Measurements from ENCODE around the gene ARHGEF4.
"Not testable (repeated sequence)": the region's sequence is repeated elsewhere in the genome, so short reads cannot be mapped to it uniquely, and the experiment has no call there.

Gene ARHGEF4

GRCh38 chr2:131068172-131068571, 231.5 kb downstream of the ARHGEF4 start:
- not testable (repeated sequence) for DNase-seq

DNA sequence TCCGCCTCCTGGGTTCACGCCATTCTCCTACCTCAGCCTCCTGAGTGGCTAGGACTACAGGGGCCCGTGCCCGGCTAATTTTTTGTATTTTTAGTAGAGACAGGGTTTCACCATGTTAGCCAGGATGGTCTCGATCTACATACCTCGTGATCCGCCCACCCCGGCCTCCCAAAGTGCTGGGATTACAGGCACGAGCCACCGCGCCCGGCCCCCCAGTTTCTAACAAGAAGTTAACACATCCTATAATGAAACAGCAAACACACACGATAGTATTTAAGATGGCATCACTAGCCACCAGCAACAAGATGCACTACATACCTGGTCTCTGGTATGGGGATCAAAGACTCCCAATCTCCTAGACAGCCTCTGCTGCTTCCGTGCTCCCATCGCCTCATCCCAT, 238.9 kb downstream of the ARHGEF4 start:
- DNase-seq: not testable (repeated sequence)

DNA sequence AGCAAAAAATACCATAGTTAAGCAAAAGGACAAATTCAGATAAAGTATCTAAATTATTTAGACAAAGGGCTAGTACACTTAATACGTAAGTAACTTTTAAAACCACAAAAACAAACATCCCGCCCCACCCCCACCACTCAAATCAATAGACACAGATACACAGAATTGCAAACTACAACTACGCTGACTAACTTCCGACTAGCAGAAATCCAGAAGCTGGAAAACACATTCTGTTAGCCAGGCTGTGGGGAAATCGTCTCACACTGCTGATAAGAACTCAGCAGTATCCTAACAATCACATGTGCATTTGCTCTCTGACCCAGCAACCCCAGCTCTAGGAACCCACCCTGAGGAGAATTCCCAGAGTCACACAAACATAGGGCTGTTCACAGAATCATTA, 240.0 kb downstream of the ARHGEF4 start:
- no peak for DNase-seq

DNA sequence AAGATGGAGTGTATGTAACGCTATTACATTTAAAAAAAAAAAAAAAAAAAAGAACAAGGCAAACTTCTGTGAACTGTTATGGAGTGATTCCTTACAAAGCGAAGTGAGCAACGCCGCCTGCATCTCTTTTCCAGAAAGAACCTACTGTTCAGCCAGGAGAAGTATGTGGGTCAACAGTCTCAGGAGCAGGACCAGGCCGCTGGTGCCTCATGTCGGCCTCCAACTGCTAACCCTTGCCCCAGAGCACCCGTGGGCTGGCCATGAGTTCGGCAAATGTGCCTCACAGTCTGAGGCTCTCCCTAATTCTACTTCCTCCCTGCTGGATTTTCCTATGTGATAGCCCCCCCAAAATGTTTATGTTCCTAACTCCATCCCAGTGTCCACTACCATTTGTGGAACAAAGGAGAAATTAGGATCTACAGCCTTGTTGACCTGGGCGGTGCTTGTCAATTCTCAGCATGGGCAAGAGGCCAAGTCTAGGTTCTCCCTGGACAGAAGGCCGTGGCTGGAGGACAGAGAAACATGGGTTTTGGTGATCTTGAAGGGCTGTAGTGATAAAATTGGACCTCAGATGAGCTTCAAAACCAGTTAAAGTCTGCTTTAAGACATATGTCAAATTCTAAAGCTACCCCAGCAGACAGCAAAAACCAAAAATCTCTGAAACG, 240.6 kb downstream of the ARHGEF4 start:
- DNase-seq: peak in 1 of 56 donors; percentile 9

DNA sequence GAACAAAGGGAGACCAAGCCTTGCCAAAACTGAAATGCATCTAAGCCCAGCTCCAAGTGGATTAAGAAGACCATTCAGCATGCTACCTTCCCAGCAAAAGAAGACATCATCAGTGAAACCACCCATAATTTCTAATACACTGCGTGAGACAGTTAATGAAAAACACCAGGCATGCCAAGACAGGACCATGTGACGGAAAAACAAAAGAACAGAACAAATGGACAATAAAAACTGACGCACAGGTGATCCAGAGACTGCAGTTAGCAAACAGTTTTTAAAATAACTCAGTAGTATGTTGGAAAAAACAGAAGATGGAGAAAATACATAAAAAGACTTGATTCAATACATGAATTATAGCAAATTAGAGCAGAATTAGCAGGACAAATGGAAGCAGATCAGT, 241.3 kb downstream of the ARHGEF4 start:
- no peak for DNase-seq

DNA sequence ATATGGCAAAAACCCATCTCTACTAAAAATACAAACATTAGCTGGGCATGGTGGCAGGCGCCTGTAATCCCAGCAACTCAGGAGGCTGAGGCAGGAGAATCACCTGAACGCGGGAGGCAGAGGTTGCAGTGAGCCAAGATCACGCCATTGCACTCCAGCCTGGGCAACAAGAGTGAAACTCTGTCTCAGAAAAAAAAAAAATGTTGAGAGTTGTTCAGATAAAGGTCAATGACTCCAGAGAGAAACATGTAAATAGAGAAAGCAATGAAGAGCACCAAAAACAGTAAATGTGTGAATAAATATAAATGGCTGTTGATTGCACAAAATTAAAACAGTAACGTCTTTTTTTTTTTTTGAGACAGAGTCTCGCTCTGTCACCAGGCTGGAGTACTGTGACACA, 243.2 kb downstream of the ARHGEF4 start:
- not testable (repeated sequence) for DNase-seq

DNA sequence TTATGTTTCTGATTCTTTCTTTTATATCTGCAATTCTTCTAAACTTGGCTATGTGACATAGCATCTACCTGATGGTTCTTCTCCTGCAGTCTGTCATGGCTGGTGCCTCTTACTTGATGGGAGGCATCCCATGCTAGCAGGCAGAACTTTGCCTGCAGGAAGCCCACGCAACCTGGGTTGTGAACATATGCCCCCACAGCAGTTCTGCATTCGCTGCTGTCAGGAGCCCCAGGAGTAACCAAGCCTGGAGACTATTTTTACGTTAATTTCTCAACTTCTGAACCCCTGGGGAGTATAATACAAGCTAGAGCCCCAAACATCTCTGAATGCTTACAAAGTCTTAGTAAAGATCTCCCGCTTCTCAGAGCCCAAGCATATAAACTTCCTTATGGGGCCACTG, 244.5 kb downstream of the ARHGEF4 start:
- no peak for DNase-seq

DNA sequence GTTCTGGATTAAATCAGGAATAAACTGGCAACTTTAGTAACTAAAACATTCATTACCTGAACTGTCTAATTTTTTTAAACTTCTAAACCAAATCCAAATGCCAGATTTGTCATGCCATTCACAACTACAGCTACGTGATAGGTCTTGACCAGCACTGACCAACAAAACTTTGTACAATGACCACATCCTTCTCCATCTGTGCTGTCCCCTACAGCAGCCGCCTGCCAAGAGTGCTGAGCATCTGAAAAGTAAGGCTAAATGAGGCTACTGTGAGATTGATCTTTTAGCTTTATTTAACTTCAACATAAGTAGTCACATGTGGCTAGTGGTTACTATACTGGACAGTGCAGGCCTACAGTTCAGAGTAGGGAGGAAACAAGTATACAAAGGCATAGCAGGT, 248.9 kb downstream of the ARHGEF4 start:
- no peak for DNase-seq

GRCh38 chr2:131092458-131093005, 255.8 kb downstream of the ARHGEF4 start:
- no peak for DNase-seq

DNA sequence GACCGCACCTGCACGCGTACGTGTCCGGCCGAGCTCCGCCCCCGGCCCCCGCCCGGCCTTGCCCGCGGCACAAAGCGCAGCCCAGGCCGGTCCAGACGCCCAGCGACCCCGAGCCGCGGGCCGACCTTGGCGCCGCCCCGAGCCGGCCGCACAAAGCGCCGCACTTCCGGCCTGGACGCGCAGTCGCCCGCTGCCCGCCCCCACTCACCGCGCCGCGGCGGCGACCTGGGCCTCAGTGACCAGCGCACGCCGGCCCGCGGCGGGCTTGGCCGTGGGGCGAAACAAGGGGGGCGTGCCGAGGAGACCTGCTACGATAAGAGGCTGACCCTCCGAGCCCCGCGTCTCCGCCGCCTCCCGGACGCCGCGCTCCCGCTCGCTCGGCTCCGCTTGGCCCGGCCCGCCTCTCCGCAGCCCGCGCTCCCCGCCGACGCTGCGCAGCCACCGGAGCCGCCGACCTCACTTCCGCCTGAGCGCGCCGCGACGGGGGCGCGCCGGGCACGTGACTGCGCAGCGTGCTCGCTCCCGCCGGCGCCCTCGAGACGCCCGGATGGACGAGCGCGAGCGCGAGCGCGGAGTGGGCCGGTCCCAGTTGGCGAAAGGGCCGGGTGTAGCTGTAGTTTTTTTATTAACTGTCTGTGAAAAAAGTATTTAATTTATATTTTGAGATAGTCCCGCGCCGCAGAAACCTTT, 256.4 kb downstream of the ARHGEF4 start, which contains the start of gene FAM168B:
TSS of gene FAM168B (minus strand) at position 455 of the 690 bp plus-strand sequence. CDS start 10,814 bp downstream, outside the sequence.
- peak in 55 of 56 donors; percentile 12 to 91 (median 76) for DNase-seq

GRCh38 chr2:131093696-131094462, 257.2 kb downstream of the ARHGEF4 start:
- DNase-seq: peak in 26 of 56 donors; percentile 20 to 88 (median 69)

DNA sequence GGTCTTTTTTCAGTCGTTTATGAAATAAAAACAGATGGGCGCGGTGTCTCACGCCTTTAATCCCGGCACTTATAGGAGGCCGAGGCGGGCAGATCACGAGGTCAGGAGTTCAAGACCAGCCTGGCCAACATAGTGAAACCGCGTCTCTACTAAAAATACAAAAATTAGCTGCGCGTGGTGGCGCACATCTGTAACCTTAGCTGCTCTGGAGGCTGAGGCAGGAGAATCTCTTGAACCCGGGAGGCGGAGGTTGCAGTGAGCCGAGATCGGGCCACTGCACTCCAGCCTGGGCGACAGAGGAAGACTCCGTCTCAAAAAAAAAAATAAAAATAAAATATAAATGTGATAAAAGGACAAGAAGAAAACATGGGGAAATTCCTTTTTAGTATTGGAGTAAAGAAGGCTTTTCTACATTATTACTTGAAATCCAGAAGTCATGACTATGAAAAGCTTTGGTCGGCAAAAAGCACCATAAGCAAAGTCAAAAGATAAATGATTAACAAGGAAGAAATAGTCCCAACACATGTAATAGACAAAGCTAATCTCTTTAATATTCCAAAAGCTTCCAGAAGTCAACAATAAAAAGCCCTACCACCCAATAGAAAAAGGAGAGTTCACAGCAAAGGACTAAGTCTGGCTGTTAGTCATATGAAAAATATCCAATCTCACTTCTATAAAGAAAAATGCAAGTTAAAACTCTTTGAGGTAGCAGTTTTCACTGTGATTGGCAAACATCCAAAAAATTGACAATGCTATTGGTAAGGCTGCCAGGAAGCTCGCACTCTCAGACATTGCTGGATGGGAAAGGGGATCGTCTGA, 258.0 kb downstream of the ARHGEF4 start:
- DNase-seq: no peak

Data from amygdala (tissue), 56 donors.